Psoas muscle (tissue), 8 donors: Measurements from ENCODE around the gene PGBD2. TPM values are rescaled to one million over a fixed set of nuclear protein-coding genes. Genes with fewer than 3 reads are reported as not detected.

Source experiments
- ATAC-seq, 4 donors: fragments of 200-7000 bp; cut with Tn5 transposase; one replicate each; pipeline ENCODE4 v1.9.1; 2020; ENCODE audit warnings: moderate library complexity in 3 of 4, mild to moderate bottlenecking in 2 of 4
- DNase-seq, 2 donors: peaks; one replicate each; pipeline ENCODE4 v3.0.0-alpha.2; 2020
- H3K27ac ChIP-seq: fragments of 200-600 bp; one replicate; pipeline ENCODE4 v1.8.0; 2022
- H3K27me3 ChIP-seq, 3 donors: fragments of 200-600 bp in 1 of 3; one replicate each; pipeline versions ENCODE4 v1.6.1 to v1.8.0; 2013 to 2022; ENCODE audit warnings: low read length in 2 of 3, mild to moderate bottlenecking in 2 of 3, moderate library complexity in 1 of 3; ENCODE audit not compliant: insufficient read depth in 3 of 3
- H3K36me3 ChIP-seq, 2 donors: fragments of 200-600 bp in 1 of 2; one replicate each; pipeline versions ENCODE4 v1.6.1 to v1.8.0; 2013 to 2022; ENCODE audit warnings: low read depth in 1 of 2, mild to moderate bottlenecking in 1 of 2, moderate library complexity in 1 of 2; ENCODE audit not compliant: insufficient read depth in 1 of 2
- H3K4me1 ChIP-seq: fragments of 200-600 bp; one replicate; pipeline ENCODE4 v1.8.0; 2022
- H3K4me3 ChIP-seq: fragments of 200-600 bp; one replicate; pipeline ENCODE4 v1.8.0; 2022; ENCODE audit warnings: mild to moderate bottlenecking
- H3K9me3 ChIP-seq: fragments of 200-600 bp; one replicate; pipeline ENCODE4 v1.8.0; 2022
- WGBS, 3 donors: extraction: QIAGEN DNeasy Blood & Tissue Kit; methylation state at CpG; one replicate each; pipeline versions ENCODE4 v1.1.6 to v1.1.7; 2013; 5-methylcytosine and 5-hydroxymethylcytosine counted together
- intact Hi-C, 2 donors: fragments of 100-400 bp; cut with DNase I; formaldehyde crosslinking; loops; one replicate each; pipeline versions ENCODE4 v1.11.0 to v1.14.2; 2022
- polyA plus RNA-seq, 3 donors: library from polyadenylated mRNA; stranded (reverse); fragments of 200-250 nt; gene quantifications; one replicate each; pipeline ENCODE4 v1.2.3, GENCODE V29; 2013
- total RNA-seq, 4 donors: library from RNA; stranded (reverse); fragmentation: NEBNext Ultra II Directional in 2 of 4; extraction: Animal tissue kit (Norgen Biotek cat#: 25700) in 2 of 4; gene quantifications; one replicate each; pipeline versions ENCODE4 v1.2.1 to v1.2.4, GENCODE V29; 2021 to 2023
- TF ChIP-seq, protein P1 (sequence below): fragments of 200-600 bp; IDR thresholded peaks from one replicate; pipeline ENCODE4 v1.8.0; 2022; ENCODE audit warnings: antibody characterized with exemption
- donor health status: healthy with polysubstance abuse.
- donor health status: DM: no; HTN: no; CAD: no; lungs with moderate emphysema.
- donor health status: Bipolar disorder and iron deficiency.
- donor health status: healthy.
- donor health status: DM: yes; HTN: yes; CAD: no.
- donor health status: DM: no; HTN: no; CAD: no.
- donor health status: DM: no; HTN: no; CAD: no.
- donor health status: DM: yes; HTN: yes; CAD: no.

The PGBD2 gene
- total and polyA plus RNA-seq, 7 donors: 1.3 to 3.9 (median 2.0) TPM

GRCh38 chr1:248913933-248914332, 7.9 kb downstream of the PGBD2 start:
- Histone ChIP-seq H3K9me3 (no peaks in the 10 kb centered on the region), H3K36me3 (peaks cover 5 to 55% of the 10 kb centered on the region in 2 donors), H3K4me1 (no peaks in the 10 kb centered on the region), H3K27ac (no peak overlapping the region), H3K27me3 (no peaks in the 10 kb centered on the region), H3K4me3 (no peak overlapping the region)
- intact Hi-C loops: no loop called here
- ATAC-seq: no peak
- 68 to 73% (median 69%) methylated on average over 2 of the region's 2 CpGs for WGBS, 3 donors
- TF ChIP-seq, protein P1, sequence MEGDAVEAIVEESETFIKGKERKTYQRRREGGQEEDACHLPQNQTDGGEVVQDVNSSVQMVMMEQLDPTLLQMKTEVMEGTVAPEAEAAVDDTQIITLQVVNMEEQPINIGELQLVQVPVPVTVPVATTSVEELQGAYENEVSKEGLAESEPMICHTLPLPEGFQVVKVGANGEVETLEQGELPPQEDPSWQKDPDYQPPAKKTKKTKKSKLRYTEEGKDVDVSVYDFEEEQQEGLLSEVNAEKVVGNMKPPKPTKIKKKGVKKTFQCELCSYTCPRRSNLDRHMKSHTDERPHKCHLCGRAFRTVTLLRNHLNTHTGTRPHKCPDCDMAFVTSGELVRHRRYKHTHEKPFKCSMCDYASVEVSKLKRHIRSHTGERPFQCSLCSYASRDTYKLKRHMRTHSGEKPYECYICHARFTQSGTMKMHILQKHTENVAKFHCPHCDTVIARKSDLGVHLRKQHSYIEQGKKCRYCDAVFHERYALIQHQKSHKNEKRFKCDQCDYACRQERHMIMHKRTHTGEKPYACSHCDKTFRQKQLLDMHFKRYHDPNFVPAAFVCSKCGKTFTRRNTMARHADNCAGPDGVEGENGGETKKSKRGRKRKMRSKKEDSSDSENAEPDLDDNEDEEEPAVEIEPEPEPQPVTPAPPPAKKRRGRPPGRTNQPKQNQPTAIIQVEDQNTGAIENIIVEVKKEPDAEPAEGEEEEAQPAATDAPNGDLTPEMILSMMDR: no peak
- no peak for DNase-seq

DNA sequence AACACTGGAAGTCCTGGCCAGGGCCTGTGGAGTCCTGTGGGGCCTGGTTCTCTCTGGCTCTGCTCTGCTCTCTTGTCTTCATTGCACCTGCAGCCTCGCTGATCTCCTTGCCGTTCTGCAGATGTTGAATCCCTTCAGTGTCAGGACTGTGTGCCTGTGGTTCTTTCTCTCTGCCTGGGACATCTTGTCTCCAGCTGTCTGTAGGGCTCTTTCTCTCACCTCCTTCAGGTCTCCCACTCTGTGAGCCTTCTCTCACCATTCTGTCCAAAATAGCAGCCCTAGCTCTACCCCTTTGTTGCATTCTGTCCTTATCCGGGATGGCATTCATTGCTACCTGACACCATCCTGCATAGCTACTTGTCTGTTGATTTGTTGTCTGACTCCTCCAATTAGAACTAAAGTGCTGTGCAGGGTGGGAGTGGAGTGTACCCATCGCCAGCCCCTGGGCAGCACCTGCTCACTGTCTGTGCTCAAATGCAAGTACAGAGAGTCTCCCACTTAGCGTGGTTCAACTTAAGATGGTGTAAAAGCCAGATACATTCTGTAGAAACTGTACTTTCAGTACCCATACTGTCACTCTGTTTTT, 8.9 kb downstream of the PGBD2 start:
- TF ChIP-seq, protein P1: no peak
- peaks cover 5 to 62% of the 10 kb centered on the region in 2 donors for H3K36me3 ChIP-seq
- H3K9me3 ChIP-seq: no peaks in the 10 kb centered on the region
- no peak overlapping the region for H3K4me3 ChIP-seq
- intact Hi-C loops: no loop called here
- no peak for ATAC-seq
- no peak for DNase-seq
- no peaks in the 10 kb centered on the region for H3K27me3 ChIP-seq
- WGBS, 3 donors: 79 to 90% (median 80%) methylated on average over 5 of the region's 5 CpGs
- no peak overlapping the region for H3K27ac ChIP-seq
- no peaks in the 10 kb centered on the region for H3K4me1 ChIP-seq

- peaks cover 5 to 62% of the 10 kb centered on the region in 2 donors for H3K36me3 ChIP-seq
- WGBS, 3 donors: 62 to 73% (median 68%) methylated on average over 8 of the region's 8 CpGs
- H3K27ac ChIP-seq: no peak overlapping the region
- no peaks in the 10 kb centered on the region for H3K9me3 ChIP-seq
- ATAC-seq: no peak
- DNase-seq: no peak
- no peaks in the 10 kb centered on the region for H3K27me3 ChIP-seq
- TF ChIP-seq, protein P1: no peak
- no peaks in the 10 kb centered on the region for H3K4me1 ChIP-seq
- H3K4me3 ChIP-seq: no peak overlapping the region
- intact Hi-C loops: no loop called here
These were observed 12.1 kb downstream of the PGBD2 start for GRCh38 chr1:248918131-248918530.

- Histone ChIP-seq H3K4me3 (no peak overlapping the region), H3K9me3 (no peaks in the 10 kb centered on the region), H3K27ac (no peak overlapping the region), H3K36me3 (peaks cover 0 to 14% of the 10 kb centered on the region in 2 donors), H3K4me1 (peaks cover 4% of the 10 kb centered on the region), H3K27me3 (no peaks in the 10 kb centered on the region)
- 78 to 84% (median 80%) methylated on average over 13 of the region's 13 CpGs for WGBS, 3 donors
- TF ChIP-seq, protein P1: no peak
- no peak for DNase-seq
- no peak for ATAC-seq
- intact Hi-C loops: no loop called here
These were observed 17.6 kb downstream of the PGBD2 start for GRCh38 chr1:248923352-248924338.
